Measurements from ENCODE around the gene PGAM4. TPM values are rescaled to one million over a fixed set of nuclear protein-coding genes. Genes with fewer than 3 reads are reported as not detected.

Gene PGAM4
- total RNA-seq = 0.25 TPM in 1 of 2 replicates, not detected in the other

DNA sequence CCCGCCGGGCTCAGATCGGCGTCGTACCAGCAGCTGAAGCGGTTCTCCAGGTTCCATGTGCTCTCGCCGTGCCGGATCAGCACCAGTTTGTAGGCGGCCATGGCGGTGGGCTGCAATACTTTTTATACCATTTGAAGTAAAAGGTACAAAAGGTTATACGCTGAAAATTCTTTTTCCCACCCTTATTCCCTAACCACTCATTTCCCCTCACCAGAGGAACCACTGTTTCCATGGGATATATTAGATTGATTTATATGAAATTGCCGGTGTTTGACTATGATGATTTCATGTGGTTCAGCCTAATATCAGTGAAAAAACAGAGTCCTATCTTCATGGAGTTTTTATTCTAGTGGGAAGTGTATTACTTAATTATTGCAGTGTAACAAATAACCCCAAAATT, at the start of gene PGAM4:
Gene PGAM4, minus strand, starts transcription at position 101 of the 400 bp plus-strand sequence. Its CDS starts 0 bp downstream, at position 101.

Other genes starting within 250 kb of the PGAM4 start
- gene ATRX, start 183.4 kb downstream of the PGAM4 start, total RNA-seq = 78.8 and 79.4 TPM in 2 replicates
- 118 and 144 TPM in 2 replicates for gene MAGT1, start 74.2 kb downstream of the PGAM4 start, total RNA-seq
- 363 and 415 TPM in 2 replicates for gene COX7B, start 70.2 kb downstream of the PGAM4 start, total RNA-seq
- gene ATP7A, start 58.9 kb downstream of the PGAM4 start, total RNA-seq = 9.7 and 12.0 TPM in 2 replicates
- 369 and 371 TPM in 2 replicates for gene PGK1, start 134.6 kb upstream of the PGAM4 start, total RNA-seq
- 24.9 and 44.2 TPM in 2 replicates for gene TAF9B, start 170.0 kb upstream of the PGAM4 start, total RNA-seq